Mesendoderm (in vitro differentiated cells): ENCODE measurements around the gene TXNRD2.
"Not testable (repeated sequence)": the region's sequence is repeated elsewhere in the genome, so short reads cannot be mapped to it uniquely, and the experiment has no call there.

Source experiments
- DNase-seq: peaks from one replicate; pipeline ENCODE4 v3.0.0; 2013
- H2AK5ac ChIP-seq: 2 replicates; pipeline ENCODE4 v1.6.1; 2013; ENCODE audit warnings: low read length, inconsistent platforms
- H2BK120ac ChIP-seq: 2 replicates; pipeline ENCODE4 v1.6.1; 2013; ENCODE audit warnings: low read depth, mild to moderate bottlenecking, low read length, moderate library complexity, mixed read lengths
- H2BK15ac ChIP-seq: replicated peaks from 2 replicates; pipeline ENCODE4 v1.6.1; 2013; ENCODE audit warnings: low read depth, mild to moderate bottlenecking, moderate library complexity
- H2BK5ac ChIP-seq: 2 replicates; pipeline ENCODE4 v1.6.1; 2013; ENCODE audit warnings: low read length, inconsistent platforms
- H3K18ac ChIP-seq: 2 replicates; pipeline ENCODE4 v1.6.1; 2013; ENCODE audit warnings: mild to moderate bottlenecking, low read length, mixed read lengths
- H3K23ac ChIP-seq: one replicate; pipeline ENCODE4 v1.6.1; 2013; ENCODE audit warnings: low read length
- H3K27ac ChIP-seq: 2 replicates; pipeline ENCODE4 v1.5.1; 2013; ENCODE audit warnings: low read depth, mild to moderate bottlenecking, inconsistent platforms, low read length, moderate library complexity
- H3K27me3 ChIP-seq: 2 replicates; pipeline ENCODE4 v1.6.1; 2013; ENCODE audit warnings: low read length, control low read depth, mild to moderate bottlenecking, inconsistent platforms; ENCODE audit not compliant: insufficient read depth, poor library complexity
- H3K36me3 ChIP-seq: 2 replicates; pipeline ENCODE4 v1.6.1; 2013; ENCODE audit warnings: low read length, inconsistent platforms; ENCODE audit not compliant: control insufficient read depth, insufficient read depth
- H3K4ac ChIP-seq: one replicate; pipeline ENCODE4 v1.6.1; 2013; ENCODE audit warnings: low read depth, mild to moderate bottlenecking, low read length, moderate library complexity
- H3K4me1 ChIP-seq: 2 replicates; pipeline ENCODE4 v1.6.1; 2013; ENCODE audit warnings: low read depth, low read length, inconsistent platforms; ENCODE audit not compliant: control insufficient read depth
- H3K4me2 ChIP-seq: 2 replicates; pipeline ENCODE4 v1.6.1; 2013; ENCODE audit warnings: low read length
- H3K4me3 ChIP-seq: 2 replicates; pipeline ENCODE4 v1.5.1; 2013; ENCODE audit warnings: mild to moderate bottlenecking, low read length
- H3K56ac ChIP-seq: one replicate; pipeline ENCODE4 v1.6.1; 2013; ENCODE audit warnings: low read length
- H3K79me1 ChIP-seq: 2 replicates; pipeline ENCODE4 v1.6.1; 2013; ENCODE audit warnings: low read length, inconsistent platforms
- H3K79me2 ChIP-seq: 2 replicates; pipeline ENCODE4 v1.6.1; 2013; ENCODE audit warnings: mild to moderate bottlenecking, low read length; ENCODE audit not compliant: control insufficient read depth, insufficient read depth
- H3K9ac ChIP-seq: 2 replicates; pipeline ENCODE4 v1.6.1; 2013; ENCODE audit warnings: low read length, inconsistent platforms
- H4K5ac ChIP-seq: one replicate; pipeline ENCODE4 v1.6.1; 2013; ENCODE audit warnings: low read length
- H4K8ac ChIP-seq: one replicate; pipeline ENCODE4 v1.6.1; 2013; ENCODE audit warnings: low read depth, mild to moderate bottlenecking, control low read depth, low read length, moderate library complexity
- WGBS: extraction: QIAGEN DNeasy Blood & Tissue Kit; methylation state at CpG from one replicate; pipeline ENCODE4 v1.1.7; 2013; ENCODE audit warnings: low lambda C conversion rate, missing lambda C conversion rate; ENCODE audit not compliant: insufficient coverage; ENCODE audit errors: extremely low coverage; 5-methylcytosine and 5-hydroxymethylcytosine counted together

TXNRD2 gene

GRCh38 chr22:19911540-19912270 lies 29.9 kb downstream of the TXNRD2 start:
- Histone ChIP-seq H3K36me3 (no peaks in the 10 kb centered on the region), H3K27me3 (no peaks in the 10 kb centered on the region), H3K4me2 (no peak overlapping the region), H3K4ac (no peak overlapping the region), H4K5ac (no peak overlapping the region), H4K8ac (no peak overlapping the region), H3K23ac (no peak overlapping the region), H3K79me2 (no peaks in the 10 kb centered on the region), H2BK15ac (no peak overlapping the region), H2BK5ac (no peak overlapping the region), H3K4me3 (no peak overlapping the region), H3K4me1 (no peaks in the 10 kb centered on the region), H3K27ac (no peak overlapping the region), H2BK120ac (no peak overlapping the region), H3K9ac (no peak overlapping the region), H3K79me1 (no peaks in the 10 kb centered on the region), H2AK5ac (no peak overlapping the region), H3K18ac (no peak overlapping the region), H3K56ac (no peak overlapping the region)
- no peak for DNase-seq
- WGBS: no CpG with 5 or more reads among the region's 12 CpGs

- no peak overlapping the region for H3K27ac ChIP-seq
- no peak overlapping the region for H4K8ac ChIP-seq
- no peaks in the 10 kb centered on the region for H3K27me3 ChIP-seq
- DNase-seq: no peak
- H2BK120ac ChIP-seq: no peak overlapping the region
- H3K4me2 ChIP-seq: no peak overlapping the region
- no CpG with 5 or more reads among the region's 4 CpGs for WGBS
- H3K23ac ChIP-seq: no peak overlapping the region
- no peaks in the 10 kb centered on the region for H3K79me2 ChIP-seq
- no peak overlapping the region for H3K18ac ChIP-seq
- H3K79me1 ChIP-seq: no peaks in the 10 kb centered on the region
- no peaks in the 10 kb centered on the region for H3K36me3 ChIP-seq
- no peak overlapping the region for H3K4ac ChIP-seq
- H2BK15ac ChIP-seq: no peak overlapping the region
- no peak overlapping the region for H3K4me3 ChIP-seq
- H4K5ac ChIP-seq: no peak overlapping the region
- no peak overlapping the region for H3K56ac ChIP-seq
- H3K9ac ChIP-seq: no peak overlapping the region
- H2AK5ac ChIP-seq: no peak overlapping the region
- H2BK5ac ChIP-seq: no peak overlapping the region
- no peaks in the 10 kb centered on the region for H3K4me1 ChIP-seq
Measured at GRCh38 chr22:19910180-19910744, 31.4 kb downstream of the TXNRD2 start.

GRCh38 chr22:19909350-19910179 lies 32.1 kb downstream of the TXNRD2 start:
- DNase-seq: peak; percentile 79

GRCh38 chr22:19907902-19908301 lies 33.7 kb downstream of the TXNRD2 start:
- H3K23ac ChIP-seq, H3K4me3 ChIP-seq, H3K36me3 ChIP-seq, H3K4me2 ChIP-seq, H2BK120ac ChIP-seq, H3K4ac ChIP-seq, H2AK5ac ChIP-seq, DNase-seq, H3K79me2 ChIP-seq, H3K56ac ChIP-seq, H4K8ac ChIP-seq, H2BK5ac ChIP-seq, H3K27me3 ChIP-seq, H3K9ac ChIP-seq, H3K79me1 ChIP-seq, H4K5ac ChIP-seq, H3K18ac ChIP-seq, H3K27ac ChIP-seq, H3K4me1 ChIP-seq, H2BK15ac ChIP-seq: not testable (repeated sequence)
- no CpG with 5 or more reads among the region's 16 CpGs for WGBS

More at GRCh38 chr22:19909350-19910179, 32.1 kb downstream of the TXNRD2 start:
- H3K79me2 ChIP-seq: no peaks in the 10 kb centered on the region
- no peaks in the 10 kb centered on the region for H3K4me1 ChIP-seq
- no peak overlapping the region for H2BK15ac ChIP-seq
- no peak overlapping the region for H3K23ac ChIP-seq
- no peak overlapping the region for H3K18ac ChIP-seq
- no peak overlapping the region for H2BK120ac ChIP-seq
- no peaks in the 10 kb centered on the region for H3K79me1 ChIP-seq
- no peak overlapping the region for H3K4ac ChIP-seq
- H2AK5ac ChIP-seq: no peak overlapping the region
- no peak overlapping the region for H3K27ac ChIP-seq
- WGBS: 100% methylated on average over 1 of the region's 6 CpGs
- H2BK5ac ChIP-seq: no peak overlapping the region
- H3K36me3 ChIP-seq: no peaks in the 10 kb centered on the region
- H3K4me2 ChIP-seq: no peak overlapping the region
- no peak overlapping the region for H3K4me3 ChIP-seq
- H3K56ac ChIP-seq: peak overlapping the region; percentile 54
- H3K9ac ChIP-seq: no peak overlapping the region
- H4K5ac ChIP-seq: no peak overlapping the region
- H3K27me3 ChIP-seq: no peaks in the 10 kb centered on the region
- H4K8ac ChIP-seq: no peak overlapping the region

- not testable (repeated sequence) for H3K27ac ChIP-seq, H3K4me1 ChIP-seq, H3K4me3 ChIP-seq, H3K36me3 ChIP-seq, H2BK15ac ChIP-seq, H3K4me2 ChIP-seq, H3K18ac ChIP-seq, H2BK5ac ChIP-seq, H2AK5ac ChIP-seq, H3K56ac ChIP-seq, H3K4ac ChIP-seq, H4K5ac ChIP-seq, H3K27me3 ChIP-seq, H2BK120ac ChIP-seq, H4K8ac ChIP-seq, DNase-seq, H3K9ac ChIP-seq, H3K23ac ChIP-seq, H3K79me2 ChIP-seq, H3K79me1 ChIP-seq
- no CpG with 5 or more reads among the region's 25 CpGs for WGBS
Measured at GRCh38 chr22:19906864-19907263, 34.8 kb downstream of the TXNRD2 start.
